ENCODE results near the gene NTRK3.

NTRK3 gene

DNA sequence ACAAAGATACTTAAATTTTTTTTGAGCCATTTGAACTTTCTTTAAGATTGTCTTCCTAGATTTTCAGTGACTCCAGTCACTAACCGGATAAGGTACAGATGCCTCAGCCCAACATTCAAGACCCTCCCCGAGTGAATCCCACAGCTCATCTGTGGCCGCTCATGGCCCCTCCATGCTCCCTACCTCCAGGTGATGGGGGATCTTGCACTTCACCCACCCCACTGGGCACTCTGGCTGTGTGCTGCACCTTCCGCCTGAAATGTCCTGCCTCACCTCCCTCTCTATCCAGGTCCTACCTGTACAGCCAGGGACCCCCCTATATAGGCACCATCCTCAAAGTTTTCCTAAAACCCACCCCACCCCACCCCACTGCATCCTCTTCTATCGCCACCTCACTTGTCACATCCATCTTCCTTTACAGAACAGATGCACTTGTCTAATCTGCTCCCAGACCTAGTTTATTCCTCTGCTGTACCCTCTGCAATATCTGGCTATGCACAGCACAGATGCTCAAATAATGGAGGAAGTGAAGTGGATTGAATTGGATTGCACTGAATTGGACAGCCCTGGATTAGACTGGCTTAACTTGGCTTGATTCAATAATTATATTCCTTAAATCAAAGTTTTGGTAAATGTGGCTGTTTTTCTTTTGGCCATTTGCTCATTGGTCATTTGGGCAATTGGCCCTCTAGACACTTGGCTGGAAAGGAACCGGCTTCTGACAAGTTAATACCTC is 24.5 kb downstream of the NTRK3 start:
- no peak for DNase-seq (ENCODE audit: low read depth in 3 of 3)

DNA sequence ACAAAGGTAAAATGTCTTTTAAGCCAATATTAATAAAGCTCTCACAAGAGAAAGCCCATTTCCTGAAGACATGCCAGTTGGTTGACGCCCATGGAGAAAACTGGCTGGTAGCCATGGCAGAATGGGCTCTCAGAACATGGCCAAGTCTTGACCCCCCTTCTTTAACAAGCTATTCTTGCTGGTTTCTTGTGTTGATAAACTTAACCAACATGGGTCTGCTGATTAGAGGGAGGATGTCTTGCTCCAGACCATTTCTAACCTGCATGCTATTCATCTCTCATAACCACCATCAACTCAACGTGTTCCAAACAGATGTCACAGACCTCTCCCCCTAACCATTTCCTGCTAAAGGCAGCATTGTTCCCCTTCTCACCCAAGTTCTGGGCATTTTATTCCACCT is 25.7 kb downstream of the NTRK3 start:
- no peak for DNase-seq (ENCODE audit: low read depth in 3 of 3)

DNA sequence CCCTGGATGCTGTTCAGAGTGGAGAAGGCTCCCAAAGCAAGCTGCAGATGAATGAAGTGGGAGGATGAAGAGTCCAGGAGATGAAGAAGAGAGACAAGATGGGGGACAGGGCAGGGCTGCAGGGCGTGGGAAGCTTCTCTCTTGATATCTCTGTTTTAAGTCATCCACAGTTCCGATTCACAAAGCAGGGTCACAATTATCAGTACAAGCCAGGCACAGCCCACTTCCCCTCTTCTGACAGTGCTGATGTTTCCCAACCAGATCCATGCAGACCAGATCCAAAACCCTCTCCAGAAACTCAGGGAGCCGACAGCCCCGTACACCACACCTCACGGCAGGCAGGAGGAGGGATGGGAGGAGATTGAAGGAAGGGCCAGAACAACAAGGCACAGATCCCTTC is 31.1 kb downstream of the NTRK3 start:
- no peak for DNase-seq (ENCODE audit: low read depth in 3 of 3)

DNA sequence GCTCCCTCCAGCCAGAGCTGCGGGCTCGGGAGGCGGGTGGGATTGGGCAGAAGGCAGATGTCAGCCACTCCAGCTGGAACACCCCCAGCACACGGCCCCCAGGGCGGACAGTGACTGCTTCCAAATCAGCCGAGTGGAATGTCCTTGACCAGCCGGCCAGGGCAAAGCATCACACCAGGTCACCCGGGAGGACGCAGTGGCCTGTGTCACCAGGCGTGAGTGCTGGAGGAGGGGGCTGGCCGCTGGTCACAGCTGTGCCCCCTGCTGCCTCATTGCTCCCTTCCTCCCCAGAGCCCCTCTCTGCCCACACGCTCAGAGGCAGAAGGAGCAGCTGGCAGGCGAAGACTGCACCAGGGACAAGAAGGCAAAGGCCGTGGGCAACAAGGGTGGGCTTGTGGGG is 33.5 kb downstream of the NTRK3 start:
- DNase-seq (ENCODE audit: low read depth in 3 of 3) = no peak

DNA sequence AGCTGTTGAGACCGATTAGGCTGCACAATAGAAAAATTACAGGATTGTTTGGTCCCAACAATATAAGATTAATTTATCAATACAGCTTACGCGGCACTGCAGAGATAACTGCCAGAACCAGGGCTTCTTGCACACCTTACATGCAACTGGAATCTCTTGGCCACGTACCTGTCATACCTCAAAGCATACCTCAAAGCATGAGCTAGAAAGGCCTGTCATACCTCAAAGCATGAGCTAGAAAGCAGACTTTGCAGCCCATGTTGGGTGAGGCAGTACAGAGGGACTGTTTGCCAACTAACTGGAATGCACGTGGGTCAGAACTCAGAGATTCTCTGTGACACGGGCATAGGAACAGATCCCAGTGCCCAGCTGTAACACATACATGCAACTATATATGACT is 34.7 kb downstream of the NTRK3 start:
- no peak for DNase-seq (ENCODE audit: low read depth in 3 of 3)

DNA sequence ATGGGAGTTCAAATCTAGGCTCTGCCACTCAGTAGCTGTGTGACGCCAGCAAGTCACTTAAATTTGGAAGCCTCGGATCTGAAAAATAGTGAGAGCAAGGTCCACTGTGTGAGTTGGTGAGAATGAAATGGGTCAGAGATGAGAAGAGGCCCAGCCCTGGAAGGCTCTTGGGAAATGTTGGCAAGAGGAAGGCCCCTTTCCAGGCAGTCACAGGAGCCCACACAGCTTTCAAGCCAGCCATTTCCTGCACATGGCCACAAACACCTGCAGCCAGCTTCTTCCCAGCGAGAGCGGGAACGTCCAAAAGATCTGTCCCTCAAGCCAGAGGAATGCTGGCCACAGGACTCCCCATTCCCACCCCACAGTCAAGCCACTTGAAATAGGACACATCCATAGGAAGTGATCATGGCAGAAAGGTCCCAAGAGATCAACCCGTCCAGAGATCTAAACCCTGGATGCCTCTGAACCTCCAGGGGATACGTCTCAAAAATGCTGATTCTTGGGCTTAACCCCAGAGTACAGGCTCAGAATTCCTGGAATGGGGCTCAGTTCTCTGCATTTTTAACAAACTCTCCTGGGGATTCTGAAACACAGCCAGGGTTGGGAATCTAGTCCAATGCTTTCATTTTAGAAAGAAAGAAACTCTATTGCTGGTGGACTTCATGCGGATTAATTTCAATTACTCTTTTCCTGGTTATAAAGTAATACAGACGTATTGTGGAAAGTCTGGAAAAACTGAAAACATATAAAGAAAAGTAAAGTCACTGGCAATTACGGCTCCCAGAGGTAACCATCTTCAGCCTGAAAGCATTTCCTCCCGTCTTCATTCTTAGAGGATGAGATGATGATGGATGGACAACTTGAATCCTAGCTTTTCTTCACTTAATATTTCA is 35.9 kb downstream of the NTRK3 start:
- no peak for DNase-seq (ENCODE audit: low read depth in 3 of 3)

DNA sequence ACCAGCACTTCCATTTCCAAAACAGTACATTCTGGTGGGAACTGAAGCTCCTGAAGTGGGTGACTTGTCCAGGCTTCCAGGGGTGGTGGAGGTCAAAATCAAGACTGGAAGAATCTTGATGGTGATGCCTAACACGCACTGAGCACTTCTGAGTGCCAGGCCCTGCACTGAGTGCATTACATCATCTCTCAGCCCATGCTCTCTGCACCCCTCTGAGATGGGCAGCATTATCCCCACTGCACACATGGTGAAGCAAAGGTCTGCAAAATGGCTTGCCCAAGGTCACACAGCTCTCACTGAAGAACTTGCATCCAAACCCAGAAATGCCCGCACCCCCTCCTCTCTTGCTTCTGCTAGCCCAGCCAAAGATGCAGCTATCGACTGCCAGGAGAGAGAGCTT is 36.9 kb downstream of the NTRK3 start:
- DNase-seq (ENCODE audit: low read depth in 3 of 3) = no peak

DNA sequence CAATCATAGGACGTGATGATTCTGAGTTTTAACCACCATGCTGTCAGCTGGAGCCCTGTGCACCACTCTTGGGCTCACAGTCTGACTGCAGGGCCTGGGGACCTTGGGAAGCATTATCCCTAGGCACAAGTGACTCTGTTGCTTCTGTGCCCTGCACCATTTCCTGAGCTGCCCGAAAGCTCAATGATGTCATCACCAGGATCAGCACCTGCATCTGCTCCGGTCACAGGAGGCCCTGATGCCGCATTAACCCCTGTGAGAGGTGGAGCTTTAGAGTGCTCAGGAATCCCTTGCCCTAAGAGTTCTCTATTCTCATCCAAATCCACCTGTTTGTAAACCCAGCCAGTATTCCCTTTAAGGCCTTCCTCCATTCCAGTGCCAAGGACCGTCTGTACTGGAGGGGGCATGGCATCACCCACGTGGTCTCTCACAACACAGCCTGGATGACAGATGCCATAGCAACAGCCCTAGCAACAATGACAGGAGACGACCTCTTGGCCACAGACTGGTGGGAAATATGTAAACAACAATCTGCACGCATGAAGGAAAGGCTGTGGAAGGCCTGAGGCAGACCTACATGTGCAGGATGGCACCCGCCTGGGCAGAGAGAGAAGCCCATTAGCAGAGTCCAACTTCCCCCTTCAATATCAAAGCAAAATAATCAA is 37.9 kb downstream of the NTRK3 start:
- DNase-seq (ENCODE audit: low read depth in 3 of 3) = no peak

DNA sequence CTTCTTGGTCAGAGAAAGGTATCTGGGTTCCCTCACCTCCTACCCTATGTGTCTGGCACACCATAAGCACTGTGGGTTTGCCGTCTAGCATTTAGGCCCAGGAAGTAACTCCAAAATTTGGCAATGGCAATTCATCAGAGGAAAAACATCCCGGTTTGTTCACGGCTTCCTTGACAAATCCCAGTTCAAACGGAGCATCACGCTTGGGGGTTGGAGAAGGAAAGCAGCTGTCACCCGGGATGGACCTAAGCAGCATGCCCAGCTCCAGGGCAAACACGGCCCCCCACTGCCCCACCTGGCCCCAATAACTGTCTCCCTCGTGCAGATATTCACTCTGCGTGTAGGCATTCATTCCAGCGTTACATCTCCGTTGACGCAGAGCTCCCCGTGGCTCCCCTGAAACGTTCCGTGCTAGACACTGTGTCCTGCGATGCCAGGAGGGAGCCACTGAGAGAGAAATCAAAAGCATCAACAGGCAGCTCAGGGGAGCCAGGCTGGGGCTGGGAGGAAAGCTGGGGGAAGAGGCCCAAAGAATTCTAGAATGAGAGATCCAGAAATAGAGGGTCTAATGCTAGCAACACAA is 41.4 kb downstream of the NTRK3 start:
- DNase-seq (ENCODE audit: low read depth in 3 of 3) = no peak

DNA sequence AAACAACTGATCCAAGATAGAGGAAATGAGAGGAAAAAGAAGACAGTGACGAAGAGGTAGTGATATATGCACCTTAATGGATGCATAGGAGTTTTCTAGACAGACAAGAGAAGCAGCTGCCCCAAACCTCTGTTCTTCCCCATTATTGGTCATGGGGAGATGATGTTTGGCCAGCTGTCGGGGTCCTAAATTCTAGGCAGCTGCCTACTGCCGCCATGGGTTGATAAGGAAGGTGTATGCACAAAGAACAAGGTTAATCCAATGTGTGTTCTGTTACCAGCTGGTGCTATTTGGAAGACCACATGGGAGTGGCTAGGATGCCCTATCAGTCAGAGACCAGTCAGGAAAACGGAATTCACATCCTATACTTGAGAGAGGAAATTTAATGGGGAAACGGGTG is 47.4 kb downstream of the NTRK3 start:
- no peak for DNase-seq (ENCODE audit: low read depth in 3 of 3)

DNA sequence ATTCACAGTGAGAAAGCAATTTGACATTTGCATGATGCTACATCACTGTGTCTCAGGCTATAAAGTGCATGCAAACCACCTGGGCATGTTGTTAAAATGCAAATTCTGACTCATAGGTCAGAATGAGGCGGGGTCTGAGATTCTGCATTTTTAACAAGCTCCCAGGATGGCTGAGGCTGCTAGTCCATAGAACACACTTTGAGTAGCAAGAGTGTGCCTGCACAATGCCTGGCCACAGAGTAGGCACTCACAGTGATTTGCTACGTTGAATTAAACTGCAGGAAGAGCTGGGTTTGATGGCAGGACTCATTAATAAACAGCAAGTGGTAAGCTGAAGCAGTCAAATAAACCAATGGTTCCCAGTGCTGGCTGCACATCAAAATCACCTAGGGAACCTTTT is 48.1 kb downstream of the NTRK3 start:
- DNase-seq (ENCODE audit: low read depth in 3 of 3) = no peak

DNA sequence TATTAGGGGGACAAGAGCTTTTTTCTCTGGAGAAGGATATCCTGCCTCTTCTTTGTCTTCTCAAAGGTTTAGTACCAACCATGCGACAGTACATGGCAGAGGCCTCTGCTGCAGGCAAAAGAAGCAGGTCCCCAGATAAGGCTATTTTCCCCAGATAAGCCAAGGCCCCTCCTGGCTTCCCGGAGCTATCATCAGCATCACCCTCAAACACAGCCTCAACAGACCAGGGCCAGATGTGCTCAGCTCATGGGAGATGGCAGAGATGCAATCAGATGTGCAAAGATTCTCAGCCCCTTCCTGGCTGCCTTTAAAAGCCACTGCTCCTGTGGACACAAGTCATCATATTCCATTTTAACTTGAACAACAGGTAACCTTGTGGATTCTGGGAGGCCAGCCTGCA is 49.0 kb downstream of the NTRK3 start:
- DNase-seq (ENCODE audit: low read depth in 3 of 3) = no peak

DNA sequence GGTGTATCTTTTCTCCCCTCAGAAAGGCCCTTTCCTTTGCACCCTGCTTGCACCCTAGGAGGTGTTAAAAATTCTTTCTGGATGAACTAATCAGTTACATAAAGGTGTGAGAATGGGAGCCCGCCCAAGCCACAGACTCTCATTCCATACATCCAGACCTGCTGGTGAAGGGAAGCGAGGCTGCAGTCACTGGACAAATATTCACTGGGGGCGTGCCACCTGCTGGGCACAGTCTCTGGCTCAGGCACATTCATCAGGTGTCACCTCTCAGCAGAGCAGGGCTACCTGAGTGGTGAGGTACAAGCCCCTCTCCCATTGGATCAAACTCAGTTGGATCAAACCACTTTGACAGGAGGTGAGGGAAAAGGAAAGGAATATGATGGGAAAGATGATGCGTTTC is 52.0 kb downstream of the NTRK3 start:
- no peak for DNase-seq (ENCODE audit: low read depth in 3 of 3)

DNA sequence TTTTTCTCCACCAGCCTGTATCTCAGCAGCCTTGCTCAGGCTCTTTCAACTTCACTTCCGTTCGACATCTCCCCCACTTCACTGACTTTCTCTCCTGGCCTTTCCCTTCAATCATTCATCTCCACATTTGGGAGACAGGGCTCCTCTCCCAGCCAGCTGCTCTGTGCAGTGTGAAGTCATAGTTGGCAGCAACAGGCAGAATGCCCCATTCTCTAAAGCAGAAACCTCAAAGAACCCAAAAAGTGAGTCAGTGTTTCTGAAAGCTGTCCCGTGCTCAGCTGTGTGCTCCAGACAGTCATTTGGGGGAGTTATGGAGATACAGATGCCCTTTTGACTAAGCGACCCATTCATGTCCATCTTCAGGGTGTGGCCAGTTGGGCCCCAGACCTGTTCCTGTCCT is 54.3 kb downstream of the NTRK3 start:
- no peak for DNase-seq (ENCODE audit: low read depth in 3 of 3)

DNA sequence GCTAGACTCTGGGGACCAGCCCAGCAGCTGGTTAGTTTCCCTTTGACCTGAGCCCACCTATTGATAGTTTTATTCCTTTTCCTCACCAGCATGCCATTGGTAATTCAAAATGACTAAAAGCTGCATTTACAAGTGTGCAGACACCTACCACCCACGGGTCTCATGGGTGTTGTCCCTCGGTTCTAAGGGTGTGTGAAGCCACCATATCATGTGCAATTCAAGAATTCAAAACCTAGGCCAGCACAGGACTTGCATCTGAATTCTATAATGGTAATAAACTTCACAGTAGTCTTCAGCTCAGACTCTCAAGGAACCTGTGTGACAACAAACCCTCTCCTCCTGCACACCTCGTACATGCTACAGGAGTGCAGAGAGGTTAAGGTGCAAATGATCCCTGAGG is 55.3 kb downstream of the NTRK3 start:
- no peak for DNase-seq (ENCODE audit: low read depth in 3 of 3)

DNA sequence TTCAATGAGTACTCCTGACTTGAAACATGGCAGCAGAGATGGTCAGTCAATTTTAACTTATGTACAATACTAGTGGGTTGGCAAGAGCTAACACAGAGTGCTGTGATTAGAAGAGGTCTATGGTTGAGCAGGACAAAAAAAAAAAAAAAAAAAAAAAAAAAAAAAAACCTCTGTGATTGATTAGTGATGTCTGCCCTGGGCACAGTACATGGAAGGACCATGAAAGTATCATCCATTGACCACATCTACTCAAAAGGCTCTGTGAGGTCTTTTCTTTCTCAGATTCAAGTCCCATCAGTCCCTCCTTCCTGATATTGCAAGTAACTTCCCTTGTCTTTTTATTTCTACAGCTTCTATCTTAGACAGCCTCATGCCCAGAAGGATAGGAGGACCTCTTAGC is 59.6 kb downstream of the NTRK3 start:
- no peak for DNase-seq (ENCODE audit: low read depth in 3 of 3)

DNA sequence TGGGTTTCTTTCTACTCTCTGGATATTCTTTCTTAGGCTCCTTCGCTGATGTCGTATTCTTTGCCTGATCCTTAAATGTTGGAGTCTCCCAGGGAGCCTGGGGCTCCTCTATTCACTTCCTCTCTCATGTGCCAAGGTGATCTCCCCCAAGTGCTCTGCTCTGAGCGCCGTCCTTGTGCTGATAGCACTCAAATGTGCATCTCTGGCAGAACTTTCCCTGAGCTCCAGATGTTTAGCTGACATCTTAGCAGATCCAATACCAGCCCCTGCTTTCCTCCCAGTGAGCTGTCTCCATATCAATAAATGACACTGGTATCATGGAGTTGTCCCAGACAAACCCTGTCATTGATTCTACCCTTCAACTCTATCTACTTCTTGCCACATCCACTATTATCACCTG is 62.4 kb downstream of the NTRK3 start:
- DNase-seq (ENCODE audit: low read depth in 3 of 3) = no peak

DNA sequence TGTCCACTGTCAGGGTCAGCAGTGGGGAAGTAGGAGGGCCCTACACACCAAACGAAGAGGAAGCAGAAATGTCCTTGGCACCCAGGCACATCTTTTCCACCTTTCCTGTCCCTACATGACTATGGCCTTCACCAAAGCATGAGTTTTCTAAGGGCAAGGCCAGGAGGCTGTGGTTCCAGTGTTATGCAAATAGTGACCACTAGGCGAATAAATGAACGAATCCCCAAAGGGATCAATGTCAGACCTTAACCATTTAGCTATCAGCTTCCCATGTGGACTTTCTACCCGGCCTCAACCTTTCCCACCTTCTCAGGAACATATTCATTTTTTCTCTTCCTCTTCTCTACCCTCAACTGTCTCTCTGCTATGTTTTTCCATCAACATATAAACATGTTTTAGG is 63.1 kb downstream of the NTRK3 start:
- no peak for DNase-seq (ENCODE audit: low read depth in 3 of 3)

DNA sequence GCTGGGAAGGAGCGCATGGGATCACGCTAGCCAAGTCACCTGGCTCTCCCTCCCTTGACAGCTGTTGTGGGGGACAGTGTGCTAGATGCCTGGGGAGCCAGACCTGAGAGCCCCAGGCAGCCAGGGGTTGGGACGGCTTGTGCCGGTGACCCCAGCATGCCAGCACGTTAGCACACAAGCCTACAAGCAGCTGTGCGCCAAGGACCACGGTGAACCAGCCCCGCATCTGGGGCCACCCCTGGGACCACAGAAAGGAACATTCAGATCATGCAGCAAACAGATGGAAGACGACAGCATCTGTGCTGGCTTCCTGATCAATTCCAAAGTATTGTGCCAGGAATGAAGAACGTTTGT is 64.8 kb downstream of the NTRK3 start:
- no peak for DNase-seq (ENCODE audit: low read depth in 3 of 3)

DNA sequence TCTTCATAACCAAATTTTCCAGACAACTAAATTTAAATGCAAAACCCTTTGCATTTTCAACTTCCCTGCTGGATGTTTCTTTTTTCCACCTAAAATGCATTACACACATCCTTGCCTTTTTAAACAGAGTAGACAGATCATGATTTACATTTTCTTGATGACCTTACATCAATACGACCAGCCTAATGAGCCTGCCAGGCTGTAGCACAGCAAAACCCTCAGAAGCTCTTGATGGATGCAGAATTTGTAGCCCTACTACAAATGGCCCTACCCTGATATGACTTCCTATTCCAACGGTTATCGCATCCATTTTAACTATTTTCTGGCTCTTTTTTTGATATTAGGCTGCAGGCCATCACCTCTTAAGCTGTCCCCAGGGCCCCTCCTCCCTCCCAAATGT is 66.3 kb downstream of the NTRK3 start:
- DNase-seq (ENCODE audit: low read depth in 3 of 3) = no peak

DNA sequence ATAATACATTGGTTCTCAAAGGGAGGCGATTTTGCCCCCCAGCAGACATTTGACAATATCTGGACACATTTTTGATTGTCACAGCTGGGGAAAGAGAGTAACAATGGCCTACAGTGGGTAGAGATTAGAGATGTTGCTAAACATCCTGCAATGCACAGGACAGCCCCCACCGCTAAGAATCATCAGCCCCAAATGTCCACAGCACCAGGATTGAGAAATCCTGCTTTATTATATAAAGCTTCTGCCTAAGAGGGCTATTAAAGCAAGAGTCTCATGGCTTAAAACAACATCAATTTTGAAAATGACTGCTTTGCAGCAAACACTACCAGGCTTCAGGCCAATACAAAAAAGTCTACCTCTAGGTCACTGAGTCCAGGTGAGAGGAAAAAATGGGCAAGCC is 68.2 kb downstream of the NTRK3 start:
- no peak for DNase-seq (ENCODE audit: low read depth in 3 of 3)

DNA sequence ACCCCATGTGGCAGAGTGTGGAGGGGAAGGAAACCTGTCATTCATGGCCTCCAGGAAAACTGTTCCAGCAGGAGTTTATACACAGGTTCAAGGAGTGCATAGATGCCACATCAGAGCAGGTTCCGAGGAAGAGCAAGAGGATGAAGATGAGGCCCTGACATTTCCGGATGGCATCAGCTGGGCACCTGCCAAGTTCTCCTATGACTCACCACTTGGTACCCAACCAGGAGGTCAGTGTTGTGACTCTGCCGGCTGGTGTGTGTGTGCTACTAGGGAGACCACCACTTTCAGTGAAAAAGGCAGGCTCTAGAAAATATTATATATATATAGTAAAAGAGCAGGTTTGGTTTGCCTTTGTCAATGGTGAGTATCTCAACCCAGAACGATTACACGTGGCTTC is 69.3 kb downstream of the NTRK3 start:
- DNase-seq (ENCODE audit: low read depth in 3 of 3) = no peak

DNA sequence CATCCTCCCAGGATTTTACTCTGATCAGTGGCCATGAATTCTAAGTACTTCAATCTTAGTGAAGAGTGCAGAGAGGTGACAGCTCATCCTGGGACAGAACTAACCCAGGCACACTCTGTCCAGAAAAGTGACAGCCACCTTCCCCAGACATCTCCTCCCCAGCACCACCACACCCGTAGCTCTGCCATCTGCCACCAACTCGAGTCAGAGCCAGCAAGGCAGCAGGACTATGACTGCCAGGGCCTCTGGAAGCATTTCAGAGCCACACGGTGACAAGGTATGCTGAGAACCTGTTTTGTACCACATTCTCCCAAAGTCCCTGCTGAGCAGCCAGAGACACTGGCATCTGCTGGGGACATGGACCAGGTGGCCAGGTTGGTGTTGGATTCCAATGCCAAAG is 71.0 kb downstream of the NTRK3 start:
- DNase-seq (ENCODE audit: low read depth in 3 of 3) = no peak
